Hematopoietic multipotent progenitor cell treated with erythropoietin and hydrocortisone succinate and interleukin-3 and kit ligand, for 15 days (in vitro differentiated cells): Measurements from ENCODE around the gene ZMYND11.
"Not testable (repeated sequence)": the region's sequence is repeated elsewhere in the genome, so short reads cannot be mapped to it uniquely, and the experiment has no call there.

ENCODE experiments used
- DNase-seq: peaks from one replicate; pipeline ENCODE4 v3.0.0-alpha.2; 2015; ENCODE audit warnings: low spot score

ZMYND11 gene

GRCh38 chr10:285216-285615 lies 150.0 kb downstream of the ZMYND11 start:
- DNase-seq, result no peak

DNA sequence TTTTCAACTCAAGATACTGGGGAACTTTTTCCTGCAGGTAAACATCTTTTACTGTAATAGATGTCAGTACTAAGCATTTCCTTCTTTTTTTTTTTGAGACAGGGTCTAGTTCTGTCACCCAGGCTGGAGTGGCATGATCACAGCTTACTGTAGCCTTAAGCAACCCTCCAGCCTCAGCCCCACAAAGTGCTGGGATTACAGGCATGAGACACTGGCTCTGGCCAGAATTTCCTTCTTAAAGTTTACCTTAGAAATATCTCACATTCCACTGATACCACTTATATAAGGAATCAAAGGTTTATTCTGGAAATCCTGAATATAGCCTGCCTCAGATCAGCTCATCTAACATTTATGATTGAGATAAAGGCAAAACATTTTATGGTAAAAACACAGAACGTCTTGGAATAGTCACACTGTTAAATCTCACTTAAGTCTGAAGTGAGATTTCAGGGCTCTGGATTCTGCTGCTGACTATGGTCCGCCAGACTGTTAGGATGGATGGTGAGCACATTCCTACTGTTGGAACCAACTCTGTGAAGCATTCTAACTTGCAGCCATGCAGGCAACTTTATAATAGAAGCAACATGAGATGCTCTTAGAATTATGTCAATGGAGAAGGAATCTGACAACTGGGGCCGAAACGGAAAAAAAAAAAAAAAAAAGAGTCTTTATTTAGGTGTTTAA lies 151.9 kb downstream of the ZMYND11 start:
- DNase-seq, result no peak

DNA sequence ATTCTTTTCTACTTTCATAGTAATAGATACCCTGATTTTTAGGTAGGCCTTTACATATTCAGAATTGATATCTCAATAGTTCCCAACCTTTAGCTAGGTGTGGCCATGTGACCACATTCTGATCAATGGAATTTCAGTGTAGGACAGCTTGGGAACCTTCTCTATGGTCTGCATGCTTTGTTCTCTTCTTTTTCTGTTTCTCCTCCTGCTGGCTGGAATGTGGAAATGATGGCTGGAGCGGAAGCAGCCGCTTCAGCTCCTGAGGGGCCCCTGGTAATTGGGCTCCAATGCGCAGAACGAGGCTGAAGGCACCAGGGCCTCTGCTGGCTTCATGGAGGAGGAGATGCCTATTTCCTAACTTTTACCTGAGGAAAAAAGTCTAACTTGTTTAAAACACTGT lies 152.6 kb downstream of the ZMYND11 start:
- DNase-seq, result no peak

GRCh38 chr10:288316-289200 lies 153.3 kb downstream of the ZMYND11 start:
- no peak for DNase-seq

GRCh38 chr10:289581-289980 lies 154.3 kb downstream of the ZMYND11 start:
- DNase-seq, result no peak

- no peak for DNase-seq
Measured at GRCh38 chr10:290026-290725, 154.9 kb downstream of the ZMYND11 start.

DNA sequence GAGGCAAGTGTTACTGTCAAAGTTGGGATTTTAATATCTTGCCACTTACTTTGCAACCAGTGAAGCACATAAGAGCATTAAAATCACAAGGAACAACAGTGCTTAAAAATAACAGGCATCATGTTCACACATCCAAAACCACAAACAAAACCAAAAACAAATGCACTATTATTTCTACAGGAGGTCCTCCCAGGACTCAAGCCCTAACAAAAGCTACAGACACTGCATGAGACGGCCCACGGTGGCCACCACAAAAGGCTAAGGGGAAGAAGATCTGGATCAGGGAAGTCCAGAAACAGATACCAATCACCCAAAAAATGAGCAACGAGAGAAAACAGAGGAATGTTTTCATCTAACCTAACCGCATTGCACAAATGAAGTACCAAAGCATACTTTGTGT lies 158.4 kb downstream of the ZMYND11 start:
- DNase-seq, result no peak

GRCh38 chr10:297567-297966 lies 162.3 kb downstream of the ZMYND11 start:
- no peak for DNase-seq

- DNase-seq, result no peak
Measured at GRCh38 chr10:298033-298432, 162.8 kb downstream of the ZMYND11 start.

DNA sequence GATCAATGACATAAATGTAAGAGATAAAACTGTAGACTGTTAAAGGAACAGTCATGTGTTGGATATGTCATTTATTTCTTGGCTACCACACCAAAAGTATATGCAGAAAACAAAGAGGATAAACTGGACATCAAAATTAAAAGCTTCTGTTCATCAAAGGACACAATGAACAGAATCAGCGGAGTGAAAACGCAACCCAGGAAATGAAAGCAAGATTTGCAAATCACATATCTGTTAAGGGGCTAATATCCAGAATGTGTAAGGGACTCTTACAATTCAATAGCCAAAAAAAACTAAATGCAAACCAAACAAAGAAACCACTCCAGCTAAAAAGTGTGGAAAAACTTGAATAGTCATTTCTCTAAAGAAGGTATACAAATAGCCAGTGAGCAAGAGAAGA lies 164.3 kb downstream of the ZMYND11 start:
- DNase-seq, result no peak

DNA sequence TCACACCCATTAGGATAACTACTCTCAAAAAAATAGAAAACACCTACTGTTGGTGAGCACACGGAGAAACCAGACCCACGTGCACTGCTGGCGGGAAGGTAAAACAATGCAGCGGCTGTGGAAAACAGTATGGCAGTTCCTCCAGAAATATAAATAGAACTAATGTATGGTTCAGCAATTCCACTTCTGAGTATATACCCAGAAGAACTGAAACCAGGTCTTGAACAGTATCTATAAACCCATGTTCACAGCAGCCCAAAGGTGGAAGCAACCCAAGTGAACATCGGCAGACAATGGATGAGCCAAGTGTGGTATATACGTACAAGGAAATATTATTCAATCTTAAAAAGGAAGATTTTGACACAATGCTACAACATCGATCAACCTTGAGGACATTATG lies 164.7 kb downstream of the ZMYND11 start:
- DNase-seq, result no peak

- DNase-seq, result not testable (repeated sequence)
Measured at GRCh38 chr10:300580-300979, 165.3 kb downstream of the ZMYND11 start.

DNA sequence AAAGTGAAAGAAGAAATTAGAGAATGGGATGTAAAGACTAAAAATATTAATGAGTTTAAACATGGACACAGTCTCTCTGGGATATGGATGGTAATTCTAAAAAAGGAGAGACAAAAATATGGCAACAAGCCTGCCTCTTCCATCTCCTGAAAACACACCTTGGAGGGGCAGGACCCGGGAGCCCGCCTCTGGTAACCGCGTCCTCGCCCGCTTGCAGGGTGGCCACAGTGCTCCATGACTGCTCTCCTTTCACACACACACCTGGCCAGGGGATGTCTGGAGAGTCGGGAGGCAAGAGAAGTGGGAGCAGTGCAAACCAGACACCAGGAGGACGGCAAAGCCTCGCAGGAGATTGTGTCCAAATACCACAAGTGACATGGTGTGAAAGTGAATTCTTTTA lies 166.3 kb downstream of the ZMYND11 start:
- no peak for DNase-seq
